Stomach (tissue), 4 donors: Measurements from ENCODE around the gene LTBP3.

ENCODE experiments used
- EP300 ChIP-seq: sonication (generic); formaldehyde crosslinking; IDR thresholded peaks from one replicate; pipeline ENCODE4 v1.6.1; 2017; ENCODE audit warnings: antibody characterized with exemption
- POLR2A ChIP-seq, 4 donors: fragments of 450-650 bp; IDR thresholded peaks; one replicate each; pipeline ENCODE4 v1.6.1; 2016; ENCODE audit warnings: antibody characterized with exemption in 4 of 4, control low read depth in 2 of 4, mild to moderate bottlenecking in 1 of 4, moderate library complexity in 1 of 4

DNA sequence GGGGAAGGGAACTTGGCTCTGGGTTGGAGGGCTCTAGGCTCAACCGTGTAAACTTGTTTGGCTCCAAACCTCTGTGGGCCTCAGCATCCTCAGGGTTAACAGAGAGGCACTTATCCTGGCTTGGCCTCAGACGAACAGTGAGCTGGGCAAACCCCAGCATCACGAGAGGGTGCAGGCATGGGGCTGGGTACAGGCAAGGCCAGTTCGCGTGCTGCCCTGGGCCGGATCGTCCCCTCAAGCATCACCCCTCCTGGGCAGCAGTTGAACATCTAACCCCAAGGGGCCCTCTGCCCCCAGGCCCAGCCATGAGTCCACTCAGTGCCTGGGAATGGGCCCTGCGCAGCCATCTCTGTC lies 19.6 kb upstream of the LTBP3 start:
- TF ChIP-seq EP300: no peak
- no peak for TF ChIP-seq POLR2A (IDR thresholded peaks at IDR 0.05)
